ENCODE results near the gene DKK3. TPM values are rescaled to one million over a fixed set of nuclear protein-coding genes. Genes with fewer than 3 reads are reported as not detected.
A peak's percentile ranks its signal among the peaks of the same experiment; 100 is the strongest.

The DKK3 gene
- total RNA-seq, 1 donor from 2014 or later = 5.5 TPM

DNA sequence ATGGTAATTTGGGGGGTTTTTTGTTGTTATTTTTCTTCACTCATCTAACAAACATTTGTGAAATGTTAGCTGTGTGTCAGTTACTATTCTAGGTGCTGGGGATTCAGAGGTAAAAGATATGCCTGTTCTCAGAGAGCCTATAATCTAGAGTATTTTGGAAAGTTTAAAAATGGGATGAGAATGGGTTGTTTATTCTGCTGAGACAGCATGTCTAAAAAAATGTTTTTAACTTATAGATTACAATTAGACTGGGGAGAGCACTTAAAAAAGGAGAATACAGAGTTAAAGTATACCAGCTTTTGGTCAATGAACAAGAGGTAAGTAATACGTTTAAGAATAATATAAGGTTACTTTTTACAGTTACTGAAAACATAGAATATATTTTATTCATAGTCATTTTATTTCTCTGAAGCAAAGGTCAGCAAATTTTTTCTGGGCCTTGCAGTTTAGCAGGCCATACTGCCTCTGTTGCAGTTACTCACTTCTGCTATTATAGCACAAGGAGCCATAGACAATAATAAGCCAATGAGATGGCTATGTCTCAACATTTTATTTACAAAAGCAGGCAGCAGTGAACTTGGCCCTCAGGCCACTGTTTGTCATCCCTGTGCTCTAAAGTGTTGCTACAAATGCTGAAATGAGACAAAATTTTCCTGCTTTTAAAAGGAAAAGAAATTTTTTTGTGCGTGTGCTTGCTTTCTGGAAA lies 60.0 kb downstream of the DKK3 start:
- peak; percentile 89 for ATAC-seq
- peak; percentile 76 for DNase-seq (ENCODE audit: low spot score)

DNA sequence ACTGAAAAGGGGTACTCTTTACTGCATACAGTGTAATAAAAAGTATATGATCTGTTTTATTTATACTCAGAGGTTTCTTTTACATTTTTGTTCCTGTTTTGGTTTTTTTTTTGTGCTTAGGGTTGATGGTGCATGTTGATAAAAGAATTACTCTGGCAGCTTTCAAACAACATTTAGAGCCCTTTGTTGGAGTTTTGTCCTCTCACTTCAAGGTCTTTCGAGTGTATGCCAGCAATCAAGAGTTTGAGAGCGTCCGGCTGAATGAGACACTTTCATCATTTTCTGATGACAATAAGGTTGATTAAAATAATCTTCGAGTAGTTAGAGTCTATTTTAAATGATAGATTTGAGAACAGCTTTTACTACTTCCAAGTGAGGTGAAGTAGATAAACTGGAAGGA lies 60.6 kb downstream of the DKK3 start:
- ATAC-seq = peak; percentile 53
- no peak for DNase-seq (ENCODE audit: low spot score)

DNA sequence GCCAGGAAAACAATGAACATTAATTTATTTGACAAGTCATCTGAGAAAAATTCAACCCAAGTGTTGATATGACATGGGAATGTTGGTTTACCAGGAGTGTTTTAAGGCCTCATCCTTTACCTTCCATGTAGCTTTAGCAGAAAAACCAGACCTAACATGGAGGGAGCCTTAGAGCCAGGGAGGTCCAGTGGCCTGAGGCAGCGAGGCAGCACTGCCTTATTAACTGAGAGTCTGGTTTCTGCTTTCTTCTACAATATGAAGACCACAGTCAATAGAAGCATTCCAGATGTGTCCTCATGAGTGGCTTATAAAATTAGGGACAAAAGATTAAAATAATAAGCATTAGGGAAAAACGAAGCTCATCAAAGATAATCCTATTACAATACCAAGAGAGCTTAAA lies 61.5 kb downstream of the DKK3 start:
- ATAC-seq (no peak), DNase-seq (ENCODE audit: low spot score) (no peak)

DNA sequence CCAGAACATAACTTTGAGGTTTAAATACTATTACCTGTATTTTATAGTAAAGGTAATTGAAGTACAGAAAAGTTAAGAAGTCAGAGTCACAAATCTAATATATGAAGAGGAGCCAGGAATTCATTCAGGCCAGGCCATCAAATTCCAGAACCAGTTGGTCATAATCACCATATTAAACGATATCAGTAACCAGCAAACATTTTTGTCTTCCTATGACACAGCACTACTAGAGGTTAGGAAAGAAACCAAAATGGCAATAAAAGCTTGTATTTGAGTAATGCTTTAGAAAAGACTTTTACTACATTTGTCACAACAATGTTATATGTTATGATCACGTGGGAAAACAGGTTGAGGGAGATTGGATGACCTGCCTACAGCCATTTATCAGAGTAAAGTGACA lies 62.2 kb downstream of the DKK3 start:
- no peak for DNase-seq (ENCODE audit: low spot score)
- no peak for ATAC-seq

DNA sequence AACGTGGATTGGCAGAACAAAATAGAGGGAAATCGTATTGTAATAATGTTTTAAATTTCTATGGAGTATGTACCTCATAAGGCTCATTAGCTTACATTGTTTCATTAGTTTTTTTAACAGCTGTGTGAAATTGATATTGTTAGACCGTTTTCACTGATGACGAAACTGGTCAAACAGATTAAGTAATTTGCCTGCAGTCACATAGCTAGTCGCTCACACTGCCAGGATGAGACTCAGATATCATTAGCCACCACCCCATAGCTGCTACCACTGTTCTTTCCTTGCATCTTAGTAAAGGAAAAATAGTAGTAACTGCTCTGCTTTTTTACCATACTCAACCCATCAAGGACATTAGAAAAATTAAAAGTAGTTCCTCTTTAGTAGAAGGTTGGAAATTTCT lies 64.0 kb downstream of the DKK3 start:
- ATAC-seq (peak; percentile 75), DNase-seq (ENCODE audit: low spot score) (no peak)

DNA sequence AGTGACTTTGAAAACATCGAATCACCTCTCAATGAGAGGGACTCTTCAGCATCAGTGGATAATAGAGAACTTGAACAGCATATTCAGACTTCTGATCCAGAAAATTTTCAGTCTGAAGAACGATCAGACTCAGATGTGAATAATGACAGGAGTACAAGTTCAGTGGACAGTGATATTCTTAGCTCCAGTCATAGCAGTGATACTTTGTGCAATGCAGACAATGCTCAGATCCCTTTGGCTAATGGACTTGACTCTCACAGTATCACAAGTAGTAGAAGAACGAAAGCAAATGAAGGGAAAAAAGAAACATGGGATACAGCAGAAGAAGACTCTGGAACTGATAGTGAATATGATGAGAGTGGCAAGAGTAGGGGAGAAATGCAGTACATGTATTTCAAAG lies 65.8 kb downstream of the DKK3 start:
- DNase-seq (ENCODE audit: low spot score) (no peak), ATAC-seq (no peak)

DNA sequence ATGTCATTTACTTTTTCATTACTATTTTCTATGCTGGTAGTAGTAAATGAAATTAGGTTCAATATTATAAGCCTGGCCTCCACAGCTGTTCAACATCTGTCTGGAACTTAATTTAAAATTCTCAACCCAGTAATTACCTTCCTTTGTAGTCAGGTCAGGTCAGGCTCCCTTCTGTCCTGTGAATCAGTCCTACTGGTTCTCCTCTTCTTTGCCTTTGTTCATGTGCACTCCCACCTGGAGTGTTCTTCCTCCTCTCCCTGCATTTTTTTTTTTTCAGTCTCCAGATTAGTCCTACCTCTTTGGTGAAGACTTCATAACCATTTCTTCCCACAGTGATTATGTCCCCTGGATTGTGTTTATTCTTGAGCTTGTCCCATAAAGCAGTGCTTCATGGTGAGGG lies 67.9 kb downstream of the DKK3 start:
- DNase-seq (ENCODE audit: low spot score) (no peak), ATAC-seq (no peak)

DNA sequence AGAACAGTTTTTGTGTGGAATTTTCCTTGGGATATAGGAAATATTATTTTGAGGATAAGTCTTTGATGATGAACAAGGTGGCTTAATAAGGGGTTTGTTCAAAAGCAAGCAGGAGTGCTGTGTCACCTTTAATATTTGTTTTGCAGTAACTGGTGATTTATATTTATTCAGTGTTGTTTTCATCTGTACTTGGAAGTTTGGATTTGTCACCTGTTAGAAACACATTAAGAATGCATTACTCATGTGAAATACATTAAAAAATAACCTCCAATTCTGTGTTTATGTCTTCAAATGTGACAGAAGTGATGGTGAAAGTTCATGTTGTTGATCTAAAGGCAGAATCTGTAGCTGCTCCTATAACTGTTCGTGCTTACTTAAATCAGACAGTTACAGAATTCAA lies 70.5 kb downstream of the DKK3 start:
- ATAC-seq (peak; percentile 26), DNase-seq (ENCODE audit: low spot score) (no peak)

DNA sequence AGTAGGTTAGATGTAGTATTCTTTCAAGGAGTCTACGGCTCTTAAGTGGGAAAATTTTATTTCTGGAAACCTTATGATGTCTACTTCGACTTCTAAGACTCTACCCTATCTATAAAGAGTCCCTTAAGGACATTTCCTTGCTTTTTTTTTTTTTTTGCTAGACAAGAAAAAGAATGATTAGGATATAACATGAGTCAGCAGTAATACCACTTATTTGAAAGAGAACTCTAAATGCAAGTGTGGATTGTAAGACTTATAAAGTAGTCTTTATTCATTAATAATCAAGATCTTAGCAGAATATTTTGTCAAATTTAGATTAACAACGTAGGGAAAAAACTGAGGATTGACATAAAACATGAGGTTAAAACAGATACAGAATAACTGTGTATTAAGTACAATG lies 71.0 kb downstream of the DKK3 start:
- no peak for DNase-seq (ENCODE audit: low spot score)
- no peak for ATAC-seq

DNA sequence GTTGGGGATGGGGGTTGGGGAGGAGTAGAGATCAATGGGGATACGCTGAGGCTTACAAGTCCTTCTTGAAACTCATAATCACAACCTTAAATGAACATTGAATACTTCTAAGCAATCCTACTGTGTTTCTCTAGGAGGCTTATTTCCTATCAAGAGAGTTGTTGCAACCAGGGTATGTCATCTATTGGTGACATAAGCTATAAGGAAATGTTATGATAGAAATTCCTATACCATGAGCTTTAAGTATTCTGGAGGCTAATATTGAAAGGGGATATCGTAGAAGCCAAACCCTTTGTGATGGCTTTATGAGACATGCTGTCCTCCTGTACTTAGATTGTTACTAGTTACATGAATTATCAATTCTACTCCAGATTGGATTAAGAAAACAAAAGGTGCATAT lies 72.9 kb downstream of the DKK3 start:
- ATAC-seq (no peak), DNase-seq (ENCODE audit: low spot score) (no peak)

DNA sequence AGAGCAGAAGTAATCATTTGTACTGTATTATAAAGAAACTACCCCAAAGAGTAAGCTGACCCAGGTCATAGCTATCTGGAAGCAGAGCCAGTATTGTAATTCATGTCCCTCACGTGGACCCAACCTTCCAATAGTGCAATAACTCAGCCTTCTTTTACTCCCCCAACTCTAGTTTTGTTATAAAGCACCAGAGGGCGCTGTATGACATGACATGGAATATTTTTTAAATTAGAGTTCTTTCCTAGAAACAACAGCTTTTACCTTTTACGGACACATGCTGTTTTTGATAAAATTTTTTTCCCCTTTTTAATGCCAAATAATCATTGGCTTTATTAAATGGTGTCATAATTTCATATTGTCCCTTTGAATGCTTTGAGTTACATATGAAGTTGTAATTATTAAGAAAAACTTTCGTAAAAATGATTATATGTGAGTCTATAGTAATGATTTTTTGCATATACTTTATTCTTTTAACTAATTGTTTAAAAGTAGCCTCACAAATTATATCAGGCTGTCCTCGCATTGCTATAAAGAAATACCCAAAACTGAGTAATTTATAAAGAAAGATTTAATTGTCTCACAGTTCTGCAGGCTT lies 76.9 kb downstream of the DKK3 start:
- ATAC-seq (peak; percentile 100), DNase-seq (ENCODE audit: low spot score) (peak; percentile 46)

DNA sequence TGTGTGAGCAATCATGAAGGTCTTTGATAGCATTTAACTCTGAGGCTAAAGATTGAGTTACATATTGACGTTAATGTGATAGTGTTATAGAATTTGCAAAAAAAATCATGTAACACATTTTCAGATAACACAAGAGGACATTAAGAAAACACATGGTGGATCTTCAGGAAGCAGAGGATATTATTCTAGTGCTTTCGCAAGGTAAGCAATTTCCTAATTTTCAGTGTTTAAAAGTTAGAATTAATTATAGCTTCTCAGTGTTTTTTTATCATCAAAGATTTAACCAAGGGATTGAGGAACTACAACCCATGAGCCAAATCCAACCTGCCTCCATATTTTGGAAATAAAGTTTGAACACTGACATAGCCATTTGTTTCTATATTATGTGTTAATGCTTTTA lies 78.5 kb downstream of the DKK3 start:
- no peak for DNase-seq (ENCODE audit: low spot score)
- ATAC-seq = no peak

DNA sequence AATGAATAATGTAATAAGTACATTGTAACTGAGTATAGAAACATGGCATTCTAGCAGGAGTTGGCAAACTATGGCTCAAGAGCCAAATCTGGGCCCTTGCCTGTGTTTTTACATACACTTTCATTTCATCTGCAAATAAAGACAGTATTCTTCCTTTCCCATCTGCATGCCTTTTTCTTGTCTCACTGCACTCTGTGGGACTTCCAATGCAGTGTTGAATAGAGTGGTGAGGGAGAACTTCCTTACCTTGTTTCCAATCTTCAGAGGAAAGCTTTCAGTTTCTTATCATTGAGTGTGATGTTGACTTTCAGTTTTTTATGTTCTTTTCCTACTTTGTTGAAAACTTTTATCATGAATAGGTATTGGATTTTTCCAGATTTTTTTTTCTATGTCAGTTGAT lies 84.6 kb downstream of the DKK3 start:
- ATAC-seq (no peak), DNase-seq (ENCODE audit: low spot score) (no peak)

DNA sequence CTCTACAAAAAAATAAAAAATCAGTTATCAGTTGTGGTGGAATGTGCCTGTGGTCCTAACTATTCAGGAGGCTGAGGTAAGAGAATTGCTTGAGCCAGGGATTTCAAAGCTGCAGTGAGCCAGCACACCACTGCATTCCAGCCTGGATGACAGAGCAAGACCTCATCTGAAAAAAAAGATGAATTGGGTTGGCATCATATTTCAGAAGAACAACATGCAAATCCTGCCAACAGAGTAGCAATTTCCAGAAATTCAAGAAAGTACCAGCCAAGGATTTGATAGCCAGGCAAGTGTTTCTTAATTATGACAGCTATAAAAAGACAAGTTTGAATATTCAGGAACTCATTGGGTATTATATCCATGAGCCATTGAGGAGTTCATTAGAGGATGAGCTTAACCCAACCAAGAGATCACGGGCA lies 91.4 kb downstream of the DKK3 start:
- ATAC-seq (no peak), DNase-seq (ENCODE audit: low spot score) (no peak)

DNA sequence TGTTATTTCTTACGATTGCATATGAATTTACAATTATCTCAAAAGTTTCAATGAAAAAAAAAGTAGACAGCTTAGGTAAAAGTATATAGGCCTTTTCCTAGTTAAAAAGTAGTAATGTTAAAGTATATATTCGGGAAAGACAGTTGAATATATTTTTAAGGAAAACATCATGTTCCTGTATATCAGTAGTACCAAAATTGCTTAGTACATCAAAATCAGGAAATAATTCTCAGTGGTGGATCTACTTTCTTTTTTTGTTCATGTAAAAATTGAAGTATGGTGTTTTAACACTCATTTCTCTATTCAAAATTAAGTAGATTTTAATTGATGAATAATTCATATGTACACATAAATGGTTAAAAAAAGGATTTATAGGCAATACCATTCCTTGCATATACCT lies 92.8 kb downstream of the DKK3 start:
- no peak for DNase-seq (ENCODE audit: low spot score)
- no peak for ATAC-seq

DNA sequence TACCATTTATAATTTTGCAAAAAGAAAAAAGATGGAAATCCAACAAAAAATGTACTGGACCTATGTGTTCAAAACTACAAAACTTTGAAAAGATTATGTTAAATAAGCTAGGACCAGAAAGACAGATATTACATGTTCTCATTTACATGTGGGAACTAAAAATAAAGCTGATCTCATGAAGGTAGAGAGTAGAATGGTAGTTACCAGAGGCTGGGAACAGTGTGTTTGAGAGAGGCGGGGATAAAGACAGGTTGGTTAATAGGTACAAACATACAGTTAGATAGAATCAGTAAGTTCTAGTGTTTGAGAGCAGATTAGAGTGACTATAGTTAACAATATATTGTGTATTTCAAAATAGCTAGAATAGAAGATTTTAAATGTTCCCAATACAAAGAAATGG lies 95.0 kb downstream of the DKK3 start:
- no peak for ATAC-seq
- DNase-seq (ENCODE audit: low spot score) = no peak

Other genes starting within 250 kb of the DKK3 start
- gene USP47, start 166.7 kb downstream of the DKK3 start, total RNA-seq = 23.7 TPM
- gene MICAL2, start 102.0 kb upstream of the DKK3 start, total RNA-seq = 47.8 TPM